ENCODE measurements around the gene EPC2. TPM values are rescaled to one million over a fixed set of nuclear protein-coding genes. Genes with fewer than 3 reads are reported as not detected.

The EPC2 gene
- total and polyA plus RNA-seq, 2 of the 8 experiments (the other 6 are each of a cell fraction or from before 2014, with no cell fraction given) = 16.1 to 25.7 TPM

DNA sequence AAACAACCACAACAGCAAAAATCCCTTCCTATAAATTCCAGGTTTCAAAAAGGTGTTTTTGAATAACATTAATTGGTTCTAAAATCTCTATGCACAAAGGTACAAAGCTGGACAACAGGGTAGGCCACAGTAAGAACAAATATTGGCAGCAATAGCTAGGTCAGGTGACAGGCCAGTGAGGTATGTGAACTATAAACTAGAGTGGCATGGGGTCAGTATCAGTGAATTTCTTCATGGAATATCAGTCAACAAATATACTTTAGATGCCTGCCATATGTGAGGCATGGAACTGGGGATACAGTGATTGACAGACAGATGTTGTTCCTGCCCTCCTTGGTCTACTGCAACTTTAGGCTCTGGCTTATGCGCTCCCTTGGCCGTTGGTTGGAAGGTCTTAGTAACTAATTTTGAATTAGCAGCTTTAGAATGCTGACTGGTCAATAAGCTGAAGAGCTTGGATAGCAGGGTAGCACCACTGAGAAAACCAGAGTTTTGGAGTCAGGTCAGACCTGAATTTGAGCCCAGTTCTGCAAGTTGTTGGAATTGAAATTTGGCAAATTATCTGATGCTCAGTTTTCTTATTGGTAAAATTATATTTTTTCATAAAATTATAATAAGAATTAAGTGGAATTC is 2.3 kb upstream of the EPC2 start:
- FAIRE-seq (no peak), DNase-seq (ENCODE audit: low read depth in 1 of 2, low spot score in 2 of 2) (no peak)
- ChIA-PET POLR2A (ENCODE audit: partially characterized antibody) (interaction anchor here (1.4 kb wide), 1 partner anchor 27 kb away, joined by 3 read pairs; no protein-coding TSS in a partner anchor), CTCF (ENCODE audit: partially characterized antibody) (interaction anchor here (0.8 to 1.9 kb wide), 4 partner anchors 31 to 348 kb away, joined by 3 to 7 read pairs (median 4); no protein-coding TSS in a partner anchor)
- Histone ChIP-seq H3K4me3 (ENCODE audit: extremely low read depth in 1 of 4, insufficient read depth in 2 of 4, low read depth in 3 of 4, low read length in 4 of 4) (no peak overlapping the region), H2BK5ac (ENCODE audit: low read depth, low read length) (no peak overlapping the region), H3K23me2 (ENCODE audit: low read depth, low read length) (peaks cover 10% of the 10 kb centered on the region; the same call in 1 of the 2 replicates), H2BK15ac (ENCODE audit: low read length) (no peak overlapping the region), H3K79me1 (ENCODE audit: low read depth, low read length) (no peaks in the 10 kb centered on the region), H3K36me3 (ENCODE audit: control insufficient read depth in 2 of 4, insufficient read depth in 4 of 4, low read length in 3 of 4) (no peaks in the 10 kb centered on the region), H4K5ac (ENCODE audit: insufficient read length, low read depth, low read length) (no peak overlapping the region), H2BK20ac (ENCODE audit: low read length) (no peak overlapping the region), H2AFZ (ENCODE audit: low read length) (no peak overlapping the region), H3K27me3 (replicated peaks in 1 of 4; ENCODE audit: control insufficient read depth in 3 of 4, extremely low read depth in 1 of 4, insufficient read depth in 3 of 4, low read length in 3 of 4) (no peaks in the 10 kb centered on the region), H3K56ac (replicated peaks; ENCODE audit: insufficient read length, low read depth, low read length) (no peak overlapping the region), H3K18ac (ENCODE audit: extremely low read depth, low read length) (no peak overlapping the region), H3K9me3 (ENCODE audit: insufficient read depth in 2 of 2, low read depth in 1 of 2, low read length in 1 of 2) (no peaks in the 10 kb centered on the region), H3K14ac (ENCODE audit: insufficient read length) (no peak overlapping the region), H2BK12ac (ENCODE audit: low read depth, low read length) (no peak overlapping the region), H4K91ac (replicated peaks; ENCODE audit: insufficient read length, low read length) (no peak overlapping the region), H2BK120ac (replicated peaks; ENCODE audit: low read depth, low read length) (no peak overlapping the region), H4K8ac (ENCODE audit: extremely low read depth, insufficient read depth, low read length) (no peak overlapping the region), H3K79me2 (ENCODE audit: control insufficient read depth in 1 of 2, insufficient read depth in 2 of 2, low read length in 2 of 2) (peaks cover 5 to 19% of the 10 kb centered on the region in 2 experiments), H3K27ac (ENCODE audit: low read depth, low read length) (no peak overlapping the region), H3K4me2 (ENCODE audit: insufficient read depth in 1 of 2, low read depth in 2 of 2, low read length in 2 of 2) (no peak overlapping the region), H3K9ac (replicated peaks in 1 of 4; ENCODE audit: extremely low read depth in 1 of 4, low read depth in 3 of 4, low read length in 3 of 4) (no peak overlapping the region), H3K4me1 (replicated peaks in 1 of 4; ENCODE audit: control insufficient read depth in 3 of 4, insufficient read depth in 4 of 4, low read length in 3 of 4) (peaks cover 0 to 9% (median 6%) of the 10 kb centered on the region in 4 experiments; a peak in 4 of 7 replicates), H4K20me1 (replicated peaks in 1 of 2; ENCODE audit: control insufficient read depth in 1 of 2, insufficient read depth in 2 of 2, low read length in 2 of 2) (peaks cover 0 to 6% of the 10 kb centered on the region in 2 experiments), H3K23ac (ENCODE audit: insufficient read length) (no peak overlapping the region), H3K4ac (replicated peaks; ENCODE audit: insufficient read length, low read depth, low read length) (no peak overlapping the region), H2AK5ac (ENCODE audit: low read depth, low read length) (no peak overlapping the region)
- TF ChIP-seq RAD21 (IDR thresholded peaks at IDR 0.05 in 1 of 2, conservative IDR thresholded peaks at IDR 0.05 in 1 of 2; ENCODE audit: low read depth in 2 of 2, low read length in 2 of 2) (no peak), KDM1A (IDR thresholded peaks at IDR 0.05; ENCODE audit: borderline replicate concordance, low read length) (no peak), GABPA (IDR thresholded peaks at IDR 0.05; ENCODE audit: borderline replicate concordance, insufficient read depth, low read length) (no peak), TAF1 (IDR thresholded peaks at IDR 0.05; ENCODE audit: low read depth, low read length) (no peak), CREB1 (IDR thresholded peaks at IDR 0.05) (no peak), FOSL1 (IDR thresholded peaks at IDR 0.05; ENCODE audit: insufficient read depth, low read depth, low read length) (no peak), TAF7 (optimal IDR thresholded peaks at IDR 0.05; ENCODE audit: borderline replicate concordance, low read depth, low read length) (no peak)
- TF ChIP-seq, protein P1, sequence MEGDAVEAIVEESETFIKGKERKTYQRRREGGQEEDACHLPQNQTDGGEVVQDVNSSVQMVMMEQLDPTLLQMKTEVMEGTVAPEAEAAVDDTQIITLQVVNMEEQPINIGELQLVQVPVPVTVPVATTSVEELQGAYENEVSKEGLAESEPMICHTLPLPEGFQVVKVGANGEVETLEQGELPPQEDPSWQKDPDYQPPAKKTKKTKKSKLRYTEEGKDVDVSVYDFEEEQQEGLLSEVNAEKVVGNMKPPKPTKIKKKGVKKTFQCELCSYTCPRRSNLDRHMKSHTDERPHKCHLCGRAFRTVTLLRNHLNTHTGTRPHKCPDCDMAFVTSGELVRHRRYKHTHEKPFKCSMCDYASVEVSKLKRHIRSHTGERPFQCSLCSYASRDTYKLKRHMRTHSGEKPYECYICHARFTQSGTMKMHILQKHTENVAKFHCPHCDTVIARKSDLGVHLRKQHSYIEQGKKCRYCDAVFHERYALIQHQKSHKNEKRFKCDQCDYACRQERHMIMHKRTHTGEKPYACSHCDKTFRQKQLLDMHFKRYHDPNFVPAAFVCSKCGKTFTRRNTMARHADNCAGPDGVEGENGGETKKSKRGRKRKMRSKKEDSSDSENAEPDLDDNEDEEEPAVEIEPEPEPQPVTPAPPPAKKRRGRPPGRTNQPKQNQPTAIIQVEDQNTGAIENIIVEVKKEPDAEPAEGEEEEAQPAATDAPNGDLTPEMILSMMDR (IDR thresholded peaks at IDR 0.05; ENCODE audit: control extremely low read depth in 1 of 3, insufficient read depth in 1 of 3, low read depth in 1 of 3, low read length in 3 of 3) = no peak
- 100% methylated on average over 2 of the region's 2 CpGs; no CpG with 5 or more reads in 1 of the 2 experiments for WGBS, 2 experiments (ENCODE audit: extremely low coverage in 1 of 2, insufficient coverage in 1 of 2, insufficient read length in 1 of 2, insufficient replicate concordance in 2 of 2, low coverage in 1 of 2, low lambda C conversion rate in 2 of 2, missing lambda C conversion rate in 1 of 2)

Measured in H1 (cell line).